Stromal cell of bone marrow (primary cell): ENCODE data around the gene NDRG4.

Source experiments
- DNase-seq: peaks from one replicate; pipeline ENCODE4 v3.0.0-alpha.2; 2012; ENCODE audit warnings: low read depth

Gene NDRG4

DNA sequence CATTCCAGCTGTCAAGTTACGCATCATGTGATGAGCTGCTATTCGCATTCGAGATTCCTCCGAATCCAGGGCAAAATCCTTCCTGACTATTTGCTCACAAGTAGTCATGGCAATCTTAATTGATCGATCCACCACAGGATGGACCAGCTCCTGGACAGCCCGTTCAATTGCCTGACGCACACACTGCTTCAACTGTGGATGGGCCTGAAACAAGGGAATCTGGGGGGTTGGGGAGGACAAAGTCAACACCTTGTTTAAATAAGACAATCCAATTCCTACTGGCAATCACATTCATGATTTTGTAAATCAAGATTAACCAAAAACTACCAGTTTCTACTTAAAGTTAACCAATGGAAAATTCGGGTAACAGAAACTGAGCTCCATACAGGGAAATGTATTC, 43.7 kb downstream of the NDRG4 start:
- DNase-seq, result no peak

DNA sequence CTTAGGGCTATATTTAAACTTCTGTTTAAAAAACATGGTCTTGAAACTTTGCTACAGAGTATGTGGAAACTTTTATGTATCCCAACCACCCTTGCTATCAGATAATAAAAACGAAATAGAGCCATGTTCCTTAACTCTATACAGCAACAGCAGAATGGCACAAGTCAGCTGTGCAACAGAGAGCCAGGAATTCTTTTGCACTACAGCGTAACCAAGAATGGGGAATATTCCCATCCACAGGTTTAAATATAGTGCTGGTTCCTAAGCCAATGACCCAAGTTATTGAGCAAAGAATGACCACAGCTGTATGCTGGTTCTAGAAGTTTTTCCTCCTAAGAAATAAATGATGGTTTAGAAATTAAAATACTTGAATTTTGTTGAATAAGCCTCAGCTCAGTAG, 48.4 kb downstream of the NDRG4 start:
- DNase-seq, result no peak

DNA sequence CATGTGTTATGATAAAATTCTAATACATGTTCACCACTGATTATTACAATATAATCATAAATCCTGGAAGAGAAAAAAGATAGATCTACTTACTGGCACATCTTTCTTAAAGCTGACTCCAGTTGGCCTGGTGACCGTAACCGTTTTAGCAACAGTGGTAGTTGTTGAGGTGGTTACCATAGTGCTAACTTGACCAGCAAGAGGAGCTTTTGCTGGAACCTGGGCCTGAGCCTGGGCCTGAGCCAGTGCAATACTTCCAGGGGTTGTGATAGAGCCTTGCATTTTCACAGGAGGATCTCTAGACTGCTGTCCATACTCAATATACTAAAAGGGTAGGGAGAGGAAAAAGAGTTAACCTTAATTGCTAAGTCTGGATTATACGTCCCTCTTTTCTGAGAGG, 51.6 kb downstream of the NDRG4 start:
- DNase-seq, result no peak

DNA sequence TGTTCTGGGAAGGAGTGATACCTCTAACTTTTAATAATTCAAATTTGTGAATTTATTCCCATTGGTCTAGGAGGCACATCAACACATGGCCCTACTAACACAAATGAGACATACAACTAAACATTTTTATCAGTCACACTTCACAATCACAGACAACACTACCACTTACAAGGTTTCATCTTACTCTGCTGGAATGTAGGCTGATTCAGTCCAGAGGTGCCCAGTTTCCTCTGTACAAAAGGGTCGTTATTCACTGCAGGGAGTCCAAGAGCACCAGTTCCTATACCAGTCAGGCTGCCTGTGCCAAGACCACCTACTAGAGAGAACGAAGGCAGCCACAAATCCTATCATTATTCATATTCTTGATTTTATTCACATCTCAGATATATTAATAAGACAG, 56.7 kb downstream of the NDRG4 start:
- no peak for DNase-seq
